Measurements from ENCODE around the gene EZR. TPM values are rescaled to one million over a fixed set of nuclear protein-coding genes. Genes with fewer than 3 reads are reported as not detected.

The EZR gene
- polyA plus RNA-seq, 3 donors: 68.1 to 95.8 (median 86.3) TPM

GRCh38 chr6:158826819-158827501 lies 7.8 kb upstream of the EZR start:
- H2AFZ ChIP-seq (ENCODE audit: insufficient read depth, low read depth, low read length, poor library complexity, severe bottlenecking): peak overlapping the region; percentile 17
- Mint-ChIP-seq H3K27me3 (ENCODE audit: low read depth in 3 of 3) (peaks cover 3 to 9% (median 6%) of the 10 kb centered on the region in 3 donors), H3K4me3 (no peak overlapping the region), H3K36me3 (no peaks in the 10 kb centered on the region), H3K4me1 (peaks cover 7% of the 10 kb centered on the region), H3K9me3 (peaks cover 0 to 3% (median 0%) of the 10 kb centered on the region in 7 donors), H3K27ac (peak overlapping the region in 4 of 7 donors; percentile 8 to 31 (median 12))
- H3K79me2 ChIP-seq (ENCODE audit: insufficient read depth, low read length): no peaks in the 10 kb centered on the region
- TF ChIP-seq, protein P1, sequence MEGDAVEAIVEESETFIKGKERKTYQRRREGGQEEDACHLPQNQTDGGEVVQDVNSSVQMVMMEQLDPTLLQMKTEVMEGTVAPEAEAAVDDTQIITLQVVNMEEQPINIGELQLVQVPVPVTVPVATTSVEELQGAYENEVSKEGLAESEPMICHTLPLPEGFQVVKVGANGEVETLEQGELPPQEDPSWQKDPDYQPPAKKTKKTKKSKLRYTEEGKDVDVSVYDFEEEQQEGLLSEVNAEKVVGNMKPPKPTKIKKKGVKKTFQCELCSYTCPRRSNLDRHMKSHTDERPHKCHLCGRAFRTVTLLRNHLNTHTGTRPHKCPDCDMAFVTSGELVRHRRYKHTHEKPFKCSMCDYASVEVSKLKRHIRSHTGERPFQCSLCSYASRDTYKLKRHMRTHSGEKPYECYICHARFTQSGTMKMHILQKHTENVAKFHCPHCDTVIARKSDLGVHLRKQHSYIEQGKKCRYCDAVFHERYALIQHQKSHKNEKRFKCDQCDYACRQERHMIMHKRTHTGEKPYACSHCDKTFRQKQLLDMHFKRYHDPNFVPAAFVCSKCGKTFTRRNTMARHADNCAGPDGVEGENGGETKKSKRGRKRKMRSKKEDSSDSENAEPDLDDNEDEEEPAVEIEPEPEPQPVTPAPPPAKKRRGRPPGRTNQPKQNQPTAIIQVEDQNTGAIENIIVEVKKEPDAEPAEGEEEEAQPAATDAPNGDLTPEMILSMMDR (IDR thresholded peaks at IDR 0.05): no peak
- no peak overlapping the region for H3K4me2 ChIP-seq (replicated peaks; ENCODE audit: extremely low read depth, low read length, poor library complexity, severe bottlenecking)
- intact Hi-C loops (cut with micrococcal nuclease): no loop called here
- no peaks in the 10 kb centered on the region for H3K36me3 ChIP-seq (replicated peaks in 1 of 2; ENCODE audit: control insufficient read depth in 1 of 2, insufficient read depth in 2 of 2, low read length in 2 of 2)
- no peaks in the 10 kb centered on the region for H4K20me1 ChIP-seq (ENCODE audit: insufficient read depth, low read length)
- DNase-seq: peak in 1 of 3 donors; percentile 32
- H3K9me3 ChIP-seq (replicated peaks in 1 of 2; ENCODE audit: control insufficient read depth in 1 of 2, insufficient read depth in 1 of 2, low read length in 2 of 2): no peaks in the 10 kb centered on the region
- no peak overlapping the region for H3K9ac ChIP-seq (ENCODE audit: insufficient read depth, low read length, poor library complexity, severe bottlenecking)
- no peaks in the 10 kb centered on the region for H3K27me3 ChIP-seq (ENCODE audit: control insufficient read depth in 2 of 2, insufficient read depth in 2 of 2, low read length in 2 of 2)
- H3K4me3 ChIP-seq (replicated peaks in 1 of 3; ENCODE audit: low read depth in 2 of 3, low read length in 3 of 3): no peak overlapping the region
- WGBS (ENCODE audit: insufficient coverage): 100% methylated on average over 1 of the region's 4 CpGs
- no peaks in the 10 kb centered on the region for H3K4me1 ChIP-seq (ENCODE audit: control insufficient read depth in 1 of 2, insufficient read depth in 2 of 2, low read length in 2 of 2)
- H3K27ac ChIP-seq (ENCODE audit: low read depth in 1 of 2, low read length in 2 of 2): no peak overlapping the region

- Histone ChIP-seq H3K79me2 (ENCODE audit: insufficient read depth, low read length) (no peaks in the 10 kb centered on the region), H3K27ac (ENCODE audit: low read depth in 1 of 2, low read length in 2 of 2) (no peak overlapping the region), H3K4me3 (replicated peaks in 1 of 3; ENCODE audit: low read depth in 2 of 3, low read length in 3 of 3) (no peak overlapping the region), H3K9ac (ENCODE audit: insufficient read depth, low read length, poor library complexity, severe bottlenecking) (no peak overlapping the region), H3K9me3 (replicated peaks in 1 of 2; ENCODE audit: control insufficient read depth in 1 of 2, insufficient read depth in 1 of 2, low read length in 2 of 2) (no peaks in the 10 kb centered on the region), H2AFZ (ENCODE audit: insufficient read depth, low read depth, low read length, poor library complexity, severe bottlenecking) (peak overlapping the region; percentile 44), H3K36me3 (replicated peaks in 1 of 2; ENCODE audit: control insufficient read depth in 1 of 2, insufficient read depth in 2 of 2, low read length in 2 of 2) (no peaks in the 10 kb centered on the region), H4K20me1 (ENCODE audit: insufficient read depth, low read length) (no peaks in the 10 kb centered on the region), H3K27me3 (ENCODE audit: control insufficient read depth in 2 of 2, insufficient read depth in 2 of 2, low read length in 2 of 2) (no peaks in the 10 kb centered on the region), H3K4me1 (ENCODE audit: control insufficient read depth in 1 of 2, insufficient read depth in 2 of 2, low read length in 2 of 2) (no peaks in the 10 kb centered on the region), H3K4me2 (replicated peaks; ENCODE audit: extremely low read depth, low read length, poor library complexity, severe bottlenecking) (no peak overlapping the region)
- H3K36me3 Mint-ChIP-seq: no peaks in the 10 kb centered on the region
- peaks cover 7% of the 10 kb centered on the region for H3K4me1 Mint-ChIP-seq
- peaks cover 3 to 9% (median 9%) of the 10 kb centered on the region in 3 donors for H3K27me3 Mint-ChIP-seq (ENCODE audit: low read depth in 3 of 3)
- intact Hi-C loops (cut with micrococcal nuclease): no loop called here
- TF ChIP-seq, protein P1 (IDR thresholded peaks at IDR 0.05): no peak
- H3K27ac Mint-ChIP-seq: peak overlapping the region in 2 of 7 donors; percentile 10 to 54
- WGBS (ENCODE audit: insufficient coverage): 99% methylated on average over 9 of the region's 9 CpGs
- no peak for DNase-seq
- peaks cover 0 to 3% (median 0%) of the 10 kb centered on the region in 7 donors for H3K9me3 Mint-ChIP-seq
- H3K4me3 Mint-ChIP-seq: no peak overlapping the region
These were observed 6.8 kb upstream of the EZR start for GRCh38 chr6:158825951-158826306.
